Measurements from ENCODE around the gene B9D1. TPM values are rescaled to one million over a fixed set of nuclear protein-coding genes. Genes with fewer than 3 reads are reported as not detected.

The B9D1 gene
- total and polyA plus RNA-seq, 9 of the 15 experiments (the other 6 are each of a cell fraction or from before 2014, with no cell fraction given), result 8.9 to 28.0 (median 17.9) TPM

GRCh38 chr17:19305256-19305655, 57.3 kb downstream of the B9D1 start (continued):
- TF ChIP-seq MBD1 (CRISPR knock-in tag; IDR thresholded peaks at IDR 0.05) (no peak), ZNF263 (CRISPR knock-in tag; IDR thresholded peaks at IDR 0.05; ENCODE audit: borderline replicate concordance) (no peak), SMARCE1 (IDR thresholded peaks at IDR 0.05) (peak; percentile 52; the same call in 1 of the 2 replicates), GTF2F1 (IDR thresholded peaks at IDR 0.05; ENCODE audit: low read depth, low read length) (no peak), HDGF (IDR thresholded peaks at IDR 0.05) (no peak), AFF1 (IDR thresholded peaks at IDR 0.05; ENCODE audit: low read depth in 1 of 2, partially characterized antibody in 2 of 2) (no peak), SUPT5H (IDR thresholded peaks at IDR 0.05) (no peak), ATF7 (IDR thresholded peaks at IDR 0.05) (peak; percentile 38; the same call in 1 of the 2 replicates), BRD9 (IDR thresholded peaks at IDR 0.05; ENCODE audit: low read depth, partially characterized antibody) (no peak), SRSF9 (IDR thresholded peaks at IDR 0.05; ENCODE audit: borderline replicate concordance, low read depth, low read length) (no peak), ATF2 (CRISPR knock-in tag; IDR thresholded peaks at IDR 0.05) (no peak), ARID1B (IDR thresholded peaks at IDR 0.05) (peak; percentile 65), RAD21 (CRISPR knock-in tag; conservative IDR thresholded peaks at IDR 0.05 in 1 of 2, IDR thresholded peaks at IDR 0.05 in 1 of 2) (no peak), GATAD2B (IDR thresholded peaks at IDR 0.05; ENCODE audit: borderline replicate concordance) (no peak), KLF10 (CRISPR knock-in tag; IDR thresholded peaks at IDR 0.05) (no peak), FOXP4 (CRISPR knock-in tag; IDR thresholded peaks at IDR 0.05; ENCODE audit: borderline replicate concordance) (no peak), HMG20B (CRISPR knock-in tag; IDR thresholded peaks at IDR 0.05) (no peak), JUND (IDR thresholded peaks at IDR 0.05; ENCODE audit: borderline replicate concordance, low read depth, low read length) (peak; percentile 18; the same call in 1 of the 2 replicates), JUND (tag; IDR thresholded peaks at IDR 0.05; ENCODE audit: borderline replicate concordance, low read depth, low read length) (0 out of 3 replicates have a peak, but pooled peaks have one; percentile 18), ZNF778 (CRISPR knock-in tag; IDR thresholded peaks at IDR 0.05) (no peak), CREBBP (IDR thresholded peaks at IDR 0.05; ENCODE audit: low read depth, low read length) (no peak)

All from K562 (cell line).